H7 (cell line): ENCODE data around the gene CYSLTR1. TPM values are rescaled to one million over a fixed set of nuclear protein-coding genes. Genes with fewer than 3 reads are reported as not detected.
"Not testable (repeated sequence)": the region's sequence is repeated elsewhere in the genome, so short reads cannot be mapped to it uniquely, and the experiment has no call there.

Experiments used
- DNase-seq: peaks from one replicate; pipeline ENCODE4 v3.0.0; 2012
- H3K27me3 ChIP-seq: 2 replicates; pipeline ENCODE4 v1.6.0; 2011; ENCODE audit warnings: mild to moderate bottlenecking, low read length; ENCODE audit not compliant: control insufficient read depth, insufficient read depth
- H3K36me3 ChIP-seq: replicated peaks from 2 replicates; pipeline ENCODE4 v1.5.1; 2011; ENCODE audit warnings: low read length; ENCODE audit not compliant: control insufficient read depth, insufficient read depth
- H3K4me3 ChIP-seq: 2 replicates; pipeline ENCODE4 v1.5.1; 2011; ENCODE audit warnings: low read depth, mild to moderate bottlenecking, control low read depth, low read length, moderate library complexity; ENCODE audit not compliant: insufficient read depth
- total RNA-seq: library from RNA; depleted of rRNA; stranded (reverse); fragments of >200 nt; shearing (Covaris generic); gene quantifications from 2 replicates; pipeline ENCODE4 v1.2.3, GENCODE V29; 2014; rRNA removed

Gene CYSLTR1
- total RNA-seq, 1 experiment from 2014 or later, result not detected

- no peaks in the 10 kb centered on the region for H3K27me3 ChIP-seq
- no peak overlapping the region for H3K4me3 ChIP-seq
- DNase-seq, result no peak
- no peaks in the 10 kb centered on the region for H3K36me3 ChIP-seq
Measured at GRCh38 chrX:78314561-78314960, 12.8 kb downstream of the CYSLTR1 start.

- DNase-seq, result no peak
- Histone ChIP-seq H3K36me3 (no peaks in the 10 kb centered on the region), H3K4me3 (no peak overlapping the region), H3K27me3 (no peaks in the 10 kb centered on the region)
Measured at GRCh38 chrX:78313526-78313925, 13.9 kb downstream of the CYSLTR1 start.

- Histone ChIP-seq H3K27me3 (no peaks in the 10 kb centered on the region), H3K36me3 (no peaks in the 10 kb centered on the region), H3K4me3 (no peak overlapping the region)
- no peak for DNase-seq
Measured at GRCh38 chrX:78307665-78308064, 19.7 kb downstream of the CYSLTR1 start.

GRCh38 chrX:78303086-78303485 lies 24.3 kb downstream of the CYSLTR1 start:
- no peak for DNase-seq
- Histone ChIP-seq H3K27me3 (no peaks in the 10 kb centered on the region), H3K4me3 (no peak overlapping the region), H3K36me3 (no peaks in the 10 kb centered on the region)

GRCh38 chrX:78300933-78301332 lies 26.5 kb downstream of the CYSLTR1 start:
- H3K36me3 ChIP-seq, H3K4me3 ChIP-seq, H3K27me3 ChIP-seq, DNase-seq: not testable (repeated sequence)

- Histone ChIP-seq H3K27me3 (no peaks in the 10 kb centered on the region), H3K36me3 (no peaks in the 10 kb centered on the region), H3K4me3 (no peak overlapping the region)
- DNase-seq, result no peak
Measured at GRCh38 chrX:78283511-78283910, 43.9 kb downstream of the CYSLTR1 start.

GRCh38 chrX:78237127-78237526 lies 90.3 kb downstream of the CYSLTR1 start:
- H3K27me3 ChIP-seq, result no peaks in the 10 kb centered on the region
- no peak overlapping the region for H3K4me3 ChIP-seq
- no peak for DNase-seq
- H3K36me3 ChIP-seq, result no peaks in the 10 kb centered on the region

GRCh38 chrX:78226047-78226446 lies 101.4 kb downstream of the CYSLTR1 start:
- not testable (repeated sequence) for H3K36me3 ChIP-seq, DNase-seq, H3K4me3 ChIP-seq, H3K27me3 ChIP-seq

Other genes starting within 250 kb of the CYSLTR1 start
- 396 and 534 TPM in 2 replicates for gene PGK1, start 223.4 kb downstream of the CYSLTR1 start, total RNA-seq
- gene TAF9B, start 188.0 kb downstream of the CYSLTR1 start, total RNA-seq, result 29.4 and 41.5 TPM in 2 replicates